Body of pancreas (tissue), 4 donors: Measurements from ENCODE around the gene TRAF3.

Experiments used
- CTCF ChIP-seq, 7 experiments: fragments of 450-650 bp in 4 of 7; fragments of 200-600 bp in 3 of 7; sonication (generic) in 3 of 7; IDR thresholded peaks; one replicate each; pipeline ENCODE4 v1.5.1; 2016 to 2019; ENCODE audit warnings: antibody characterized with exemption in 7 of 7
- POLR2A ChIP-seq, 3 donors: fragments of 450-650 bp; IDR thresholded peaks; one replicate each; pipeline ENCODE4 v1.6.1; 2016; ENCODE audit warnings: antibody characterized with exemption in 3 of 3, mild to moderate bottlenecking in 2 of 3

- TF ChIP-seq CTCF (IDR thresholded peaks at IDR 0.05) (no peak), POLR2A (IDR thresholded peaks at IDR 0.05) (no peak)
Measured at GRCh38 chr14:102862154-102862773, 85.0 kb downstream of the TRAF3 start.
